Suprapubic skin (tissue), 3 donors: ENCODE data around the gene SLFN13.

Experiments used
- CTCF ChIP-seq, 2 donors: fragments of 200-600 bp in 1 of 2; fragments of 450-650 bp in 1 of 2; sonication (generic) in 1 of 2; IDR thresholded peaks; one replicate each; pipeline ENCODE4 v1.5.1; 2016 to 2019; ENCODE audit warnings: antibody characterized with exemption in 2 of 2, mild to moderate bottlenecking in 1 of 2, moderate library complexity in 1 of 2
- POLR2AphosphoS5 ChIP-seq, 3 donors: sonication (generic); formaldehyde crosslinking; IDR thresholded peaks; one replicate each; pipeline ENCODE4 v1.6.1; 2017; ENCODE audit warnings: antibody characterized with exemption in 3 of 3

- TF ChIP-seq CTCF (IDR thresholded peaks at IDR 0.05) (no peak), POLR2AphosphoS5 (IDR thresholded peaks at IDR 0.05) (no peak)
These were observed 44.5 kb upstream of the SLFN13 start for GRCh38 chr17:35493040-35493439.
